ENCODE data around the gene CFAP251. TPM values are rescaled to one million over a fixed set of nuclear protein-coding genes. Genes with fewer than 3 reads are reported as not detected.

The CFAP251 gene
- total and polyA plus RNA-seq, 2 donors (not counting 3 experiments of a cell fraction or from before 2014, with no cell fraction given), result 3.3 to 4.0 TPM

GRCh38 chr12:122013791-122014590, 95.6 kb downstream of the CFAP251 start:
- H3K9me1 ChIP-seq (replicated peaks; ENCODE audit: control insufficient read depth, extremely low read depth, insufficient read depth, low read length), result no peaks in the 10 kb centered on the region
- no peaks in the 10 kb centered on the region for H3K79me2 ChIP-seq (ENCODE audit: control insufficient read depth, insufficient read depth, low read length)
- FAIRE-seq, result no peak
- no peak overlapping the region for H3K4me3 ChIP-seq (replicated peaks in 1 of 3; ENCODE audit: insufficient read depth in 1 of 3, low read depth in 1 of 3, low read length in 3 of 3)
- no peaks in the 10 kb centered on the region for H3K4me1 ChIP-seq (ENCODE audit: control insufficient read depth, extremely low read depth, insufficient read depth, low read length)
- no peak for TF ChIP-seq CTCF (IDR thresholded peaks at IDR 0.05; ENCODE audit: extremely low read depth in 1 of 2, insufficient read depth in 1 of 2, low read depth in 1 of 2, low read length in 2 of 2)
- no peak for TF ChIP-seq FOS (IDR thresholded peaks at IDR 0.05; ENCODE audit: borderline replicate concordance, insufficient read depth, low read length)
- no peak for TF ChIP-seq POLR2A (IDR thresholded peaks at IDR 0.05; ENCODE audit: low read depth, low read length)
- CTCF ChIA-PET, result interaction anchor here (0.7 to 1.5 kb wide), 5 partner anchors 11 to 97 kb away, joined by 3 to 5 read pairs (median 3); partner anchors contain the start of gene CFAP251
- H4K20me1 ChIP-seq (replicated peaks; ENCODE audit: control insufficient read depth, extremely low read depth, insufficient read depth, low read length), result no peaks in the 10 kb centered on the region
- H3K36me3 ChIP-seq (ENCODE audit: control insufficient read depth in 2 of 2, extremely low read depth in 1 of 2, insufficient read depth in 2 of 2, low read length in 2 of 2), result no peaks in the 10 kb centered on the region
- H3K9ac ChIP-seq (replicated peaks; ENCODE audit: extremely low read depth, insufficient read depth, low read length), result no peak overlapping the region
- no peaks in the 10 kb centered on the region for H3K27me3 ChIP-seq (ENCODE audit: control insufficient read depth in 2 of 2, insufficient read depth in 2 of 2, low read length in 2 of 2)
- no peak overlapping the region for H3K4me2 ChIP-seq (ENCODE audit: insufficient read depth, low read length)
- dilution Hi-C loops (cut with MboI; ENCODE audit: extremely low pct_ligation_motif_present, low sequenced_read_pairs), result no loop called here
- intact Hi-C loops (cut with micrococcal nuclease), result no loop called here
- no peak overlapping the region for H3K27ac ChIP-seq (ENCODE audit: insufficient read depth, low read depth, low read length)
- no peak for DNase-seq (ENCODE audit: low read depth, low spot score)
- POLR2A ChIA-PET, result no interaction called here
- H3K9me3 ChIP-seq (replicated peaks; ENCODE audit: control insufficient read depth, insufficient read depth, low read length), result no peaks in the 10 kb centered on the region
- no TSS peak for BruUV-seq (replicated peaks)
- H2AFZ ChIP-seq (ENCODE audit: low read depth, low read length), result no peak overlapping the region

- BruUV-seq (replicated peaks), result no TSS peak
- no peaks in the 10 kb centered on the region for H3K9me1 ChIP-seq (replicated peaks; ENCODE audit: control insufficient read depth, extremely low read depth, insufficient read depth, low read length)
These were observed 96.4 kb downstream of the CFAP251 start for GRCh38 chr12:122014781-122015180.

More at GRCh38 chr12:122014781-122015180, 96.4 kb downstream of the CFAP251 start:
- Histone ChIP-seq H2AFZ (ENCODE audit: low read depth, low read length) (no peak overlapping the region), H3K36me3 (ENCODE audit: control insufficient read depth in 2 of 2, extremely low read depth in 1 of 2, insufficient read depth in 2 of 2, low read length in 2 of 2) (no peaks in the 10 kb centered on the region), H3K9ac (replicated peaks; ENCODE audit: extremely low read depth, insufficient read depth, low read length) (no peak overlapping the region), H3K9me3 (replicated peaks; ENCODE audit: control insufficient read depth, insufficient read depth, low read length) (no peaks in the 10 kb centered on the region), H3K4me1 (ENCODE audit: control insufficient read depth, extremely low read depth, insufficient read depth, low read length) (no peaks in the 10 kb centered on the region), H3K27ac (ENCODE audit: insufficient read depth, low read depth, low read length) (no peak overlapping the region), H3K27me3 (ENCODE audit: control insufficient read depth in 2 of 2, insufficient read depth in 2 of 2, low read length in 2 of 2) (no peaks in the 10 kb centered on the region), H3K4me2 (ENCODE audit: insufficient read depth, low read length) (no peak overlapping the region), H3K79me2 (ENCODE audit: control insufficient read depth, insufficient read depth, low read length) (no peaks in the 10 kb centered on the region), H3K4me3 (replicated peaks in 1 of 3; ENCODE audit: insufficient read depth in 1 of 3, low read depth in 1 of 3, low read length in 3 of 3) (no peak overlapping the region), H4K20me1 (replicated peaks; ENCODE audit: control insufficient read depth, extremely low read depth, insufficient read depth, low read length) (no peaks in the 10 kb centered on the region)
- dilution Hi-C loops (cut with MboI; ENCODE audit: extremely low pct_ligation_motif_present, low sequenced_read_pairs), result no loop called here
- intact Hi-C loops (cut with micrococcal nuclease), result no loop called here
- TF ChIP-seq CTCF (IDR thresholded peaks at IDR 0.05; ENCODE audit: extremely low read depth in 1 of 2, insufficient read depth in 1 of 2, low read depth in 1 of 2, low read length in 2 of 2) (no peak), MYC (IDR thresholded peaks at IDR 0.05; ENCODE audit: low read depth, low read length) (no peak), POLR2A (IDR thresholded peaks at IDR 0.05; ENCODE audit: low read depth, low read length) (no peak), EZH2 (IDR thresholded peaks at IDR 0.05; ENCODE audit: borderline replicate concordance, low read depth, low read length, severe bottlenecking) (no peak), JUN (IDR thresholded peaks at IDR 0.05; ENCODE audit: borderline replicate concordance, insufficient read depth, insufficient read length, low read depth) (no peak), MAX (IDR thresholded peaks at IDR 0.05; ENCODE audit: insufficient read depth, insufficient read length) (no peak), FOS (IDR thresholded peaks at IDR 0.05; ENCODE audit: borderline replicate concordance, insufficient read depth, low read length) (no peak), POLR2AphosphoS5 (IDR thresholded peaks at IDR 0.05; ENCODE audit: insufficient read depth, low read depth, low read length) (no peak), GATA2 (IDR thresholded peaks at IDR 0.05; ENCODE audit: insufficient read depth, insufficient read length, low read depth, low read length) (no peak)
- FAIRE-seq (no peak), DNase-seq (ENCODE audit: low read depth, low spot score) (no peak)
- CTCF ChIA-PET, result interaction anchor here (0.5 kb wide), 1 partner anchor 16 kb away, joined by 3 read pairs; no protein-coding TSS in a partner anchor
- POLR2A ChIA-PET, result no interaction called here
